KMS-11 (cell line): ENCODE measurements around the gene CFAP92.
A peak's percentile ranks its signal among the peaks of the same experiment; 100 is the strongest.

Source experiments
- H2AFZ ChIP-seq: fragments of 200-600 bp; sonication (generic); 2 replicates; pipeline ENCODE4 v1.6.1; 2016; ENCODE audit warnings: antibody characterized with exemption, mixed run types, low read depth
- H3K27ac ChIP-seq: fragments of 200-600 bp; sonication (generic); 2 replicates; pipeline ENCODE4 v1.6.1; 2016; ENCODE audit warnings: mild to moderate bottlenecking, mixed run types
- H3K27me3 ChIP-seq: fragments of 200-600 bp; sonication (generic); 2 replicates; pipeline ENCODE4 v1.6.1; 2017; ENCODE audit warnings: mild to moderate bottlenecking, low read depth, mixed run types, moderate library complexity; ENCODE audit not compliant: insufficient read depth
- H3K36me3 ChIP-seq: fragments of 200-600 bp; sonication (generic); 2 replicates; pipeline ENCODE4 v1.6.1; 2017; ENCODE audit warnings: mild to moderate bottlenecking, mixed run types; ENCODE audit not compliant: insufficient read depth
- H3K4me1 ChIP-seq: fragments of 200-600 bp; sonication (generic); 2 replicates; pipeline ENCODE4 v1.6.1; 2016; ENCODE audit warnings: mild to moderate bottlenecking, low read depth, mixed run types; ENCODE audit not compliant: poor library complexity, severe bottlenecking
- H3K4me2 ChIP-seq: fragments of 200-600 bp; sonication (generic); 2 replicates; pipeline ENCODE4 v1.7.0; 2016; ENCODE audit warnings: mild to moderate bottlenecking, mixed run types
- H3K4me3 ChIP-seq: fragments of 200-600 bp; sonication (generic); IDR thresholded peaks from 2 replicates; pipeline ENCODE4 v1.6.1; 2017; ENCODE audit warnings: low read depth, low read length, mixed read lengths; ENCODE audit not compliant: insufficient read depth
- H3K79me2 ChIP-seq: fragments of 200-600 bp; sonication (generic); 2 replicates; pipeline ENCODE4 v1.6.1; 2016; ENCODE audit warnings: low read depth, mixed run types; ENCODE audit not compliant: insufficient read depth
- H3K9ac ChIP-seq: fragments of 200-600 bp; sonication (generic); 2 replicates; pipeline ENCODE4 v1.6.1; 2016; ENCODE audit warnings: mild to moderate bottlenecking, mixed run types
- H4K20me1 ChIP-seq: fragments of 200-600 bp; sonication (generic); 2 replicates; pipeline ENCODE4 v1.6.1; 2016; ENCODE audit warnings: mild to moderate bottlenecking, mixed run types; ENCODE audit not compliant: insufficient read depth
- CTCF ChIP-seq: fragments of 200-600 bp; sonication (generic); conservative IDR thresholded peaks from 2 replicates; pipeline ENCODE4 v1.6.1; 2017; ENCODE audit warnings: low read depth, mild to moderate bottlenecking, antibody characterized with exemption, low read length, moderate library complexity, mixed read lengths

CFAP92 gene

GRCh38 chr3:128969993-128970739, 23.7 kb downstream of the CFAP92 start:
- Histone ChIP-seq H3K27me3 (no peaks in the 10 kb centered on the region), H3K4me1 (peaks cover 8% of the 10 kb centered on the region), H3K4me2 (no peak overlapping the region), H3K27ac (no peak overlapping the region), H3K79me2 (no peaks in the 10 kb centered on the region), H2AFZ (no peak overlapping the region), H4K20me1 (no peaks in the 10 kb centered on the region), H3K4me3 (no peak overlapping the region), H3K36me3 (no peaks in the 10 kb centered on the region), H3K9ac (no peak overlapping the region)
- TF ChIP-seq CTCF: peak; percentile 97

- Histone ChIP-seq H2AFZ (no peak overlapping the region), H3K27ac (no peak overlapping the region), H3K4me1 (peaks cover 8% of the 10 kb centered on the region), H3K4me2 (no peak overlapping the region), H3K79me2 (no peaks in the 10 kb centered on the region), H3K4me3 (no peak overlapping the region), H4K20me1 (no peaks in the 10 kb centered on the region), H3K36me3 (no peaks in the 10 kb centered on the region), H3K27me3 (no peaks in the 10 kb centered on the region), H3K9ac (no peak overlapping the region)
- no peak for TF ChIP-seq CTCF
Measured at GRCh38 chr3:128967748-128968355, 26.0 kb downstream of the CFAP92 start.

GRCh38 chr3:128965818-128966217, 28.1 kb downstream of the CFAP92 start:
- H3K4me2 ChIP-seq: no peak overlapping the region
- H3K4me3 ChIP-seq: no peak overlapping the region
- peaks cover 6% of the 10 kb centered on the region for H3K4me1 ChIP-seq
- H2AFZ ChIP-seq: no peak overlapping the region
- H3K27me3 ChIP-seq: no peaks in the 10 kb centered on the region
- H3K27ac ChIP-seq: no peak overlapping the region
- no peaks in the 10 kb centered on the region for H3K36me3 ChIP-seq
- no peak overlapping the region for H3K9ac ChIP-seq
- no peaks in the 10 kb centered on the region for H3K79me2 ChIP-seq
- TF ChIP-seq CTCF: no peak
- H4K20me1 ChIP-seq: no peaks in the 10 kb centered on the region

GRCh38 chr3:128965280-128965679, 28.6 kb downstream of the CFAP92 start:
- TF ChIP-seq CTCF: no peak
- Histone ChIP-seq H3K4me1 (peaks cover under 1% of the 10 kb centered on the region), H3K27me3 (no peaks in the 10 kb centered on the region), H2AFZ (no peak overlapping the region), H3K79me2 (no peaks in the 10 kb centered on the region), H3K4me3 (no peak overlapping the region), H4K20me1 (no peaks in the 10 kb centered on the region), H3K36me3 (no peaks in the 10 kb centered on the region), H3K4me2 (no peak overlapping the region), H3K9ac (no peak overlapping the region), H3K27ac (no peak overlapping the region)
